ENCODE results near the gene ELSPBP1. TPM values are rescaled to one million over a fixed set of nuclear protein-coding genes. Genes with fewer than 3 reads are reported as not detected.

ELSPBP1 gene
- total and polyA plus RNA-seq, 4 donors: 0.74 TPM; not detected in 3

Other genes starting within 250 kb of the ELSPBP1 start
- gene NOP53, start 249.1 kb upstream of the ELSPBP1 start, total RNA-seq: 100 to 1,000 TPM; 214 to 319 TPM
- gene NOP53, start 249.1 kb upstream of the ELSPBP1 start, polyA plus RNA-seq: 100 to 1,000 TPM; 446 to 680 TPM
- 100 to 1,000 TPM; 319 to 453 TPM for gene SELENOW, start 215.9 kb upstream of the ELSPBP1 start, total RNA-seq
- 1,000 to 10,000 TPM; 1,063 to 1,551 TPM for gene SELENOW, start 215.9 kb upstream of the ELSPBP1 start, polyA plus RNA-seq
- gene TPRX1, start 190.1 kb upstream of the ELSPBP1 start, total RNA-seq: not detected
- not detected for gene TPRX1, start 190.1 kb upstream of the ELSPBP1 start, polyA plus RNA-seq
- gene CRX, start 172.7 kb upstream of the ELSPBP1 start, total RNA-seq: not detected
- gene CRX, start 172.7 kb upstream of the ELSPBP1 start, polyA plus RNA-seq: under 1 TPM in 1 of 2 donors, not detected in 1; 0.25 TPM
- gene TPRX2, start 135.4 kb upstream of the ELSPBP1 start, total RNA-seq: not detected
- gene TPRX2, start 135.4 kb upstream of the ELSPBP1 start, polyA plus RNA-seq: not detected
- gene SULT2A1, start 108.3 kb upstream of the ELSPBP1 start, total RNA-seq: not detected
- 10 to 100 TPM in 1 of 2 donors, not detected in 1; 23.7 TPM for gene SULT2A1, start 108.3 kb upstream of the ELSPBP1 start, polyA plus RNA-seq
- gene BSPH1, start 2.5 kb upstream of the ELSPBP1 start, total RNA-seq: not detected
- not detected for gene BSPH1, start 2.5 kb upstream of the ELSPBP1 start, polyA plus RNA-seq
- gene CABP5, start 49.4 kb downstream of the ELSPBP1 start, total RNA-seq: not detected
- not detected for gene CABP5, start 49.4 kb downstream of the ELSPBP1 start, polyA plus RNA-seq
- gene PLA2G4C, start 116.2 kb downstream of the ELSPBP1 start, total RNA-seq: 10 to 100 TPM; 19.8 to 60.1 TPM
- 10 to 100 TPM in 1 of 2 donors, 1 to 10 TPM in 1; 6.8 to 45.8 TPM for gene PLA2G4C, start 116.2 kb downstream of the ELSPBP1 start, polyA plus RNA-seq
- gene LIG1, start 175.7 kb downstream of the ELSPBP1 start, total RNA-seq: 10 to 100 TPM; 11.3 to 16.0 TPM
- gene LIG1, start 175.7 kb downstream of the ELSPBP1 start, polyA plus RNA-seq: 10 to 100 TPM in 1 of 2 donors, 1 to 10 TPM in 1; 3.4 to 33.7 TPM
- 10 to 100 TPM in 1 of 2 donors, 1 to 10 TPM in 1; 9.0 to 10.3 TPM for gene ZSWIM9, start 176.0 kb downstream of the ELSPBP1 start, total RNA-seq
- gene ZSWIM9, start 176.0 kb downstream of the ELSPBP1 start, polyA plus RNA-seq: 10 to 100 TPM in 1 of 2 donors, 1 to 10 TPM in 1; 6.0 to 21.8 TPM

All from aorta (tissue), 4 donors.